H9 (cell line): Measurements from ENCODE around the gene TNFRSF1B. TPM values are rescaled to one million over a fixed set of nuclear protein-coding genes. Genes with fewer than 3 reads are reported as not detected.

Experiments
- DNase-seq: peaks from one replicate; pipeline ENCODE4 v3.0.0-alpha.2; 2017
- H2AFZ ChIP-seq: one replicate; pipeline ENCODE4 v1.6.1; 2013; ENCODE audit warnings: mild to moderate bottlenecking, low read length, control low read depth, moderate library complexity
- H2AK5ac ChIP-seq: 2 replicates; pipeline ENCODE4 v1.6.1; 2013; ENCODE audit warnings: low read length, control low read depth, mixed read lengths; ENCODE audit not compliant: insufficient read length
- H2BK120ac ChIP-seq: one replicate; pipeline ENCODE4 v1.6.1; 2013; ENCODE audit warnings: low read depth, mild to moderate bottlenecking, low read length, control low read depth, inconsistent platforms; ENCODE audit not compliant: poor library complexity, severe bottlenecking
- H2BK12ac ChIP-seq: 2 replicates; pipeline ENCODE4 v1.6.1; 2013; ENCODE audit warnings: low read length, control low read depth, mixed read lengths, low read depth; ENCODE audit not compliant: insufficient read length
- H2BK15ac ChIP-seq: 2 replicates; pipeline ENCODE4 v1.6.1; 2013; ENCODE audit warnings: low read depth, low read length, control low read depth
- H2BK20ac ChIP-seq: one replicate; pipeline ENCODE4 v1.6.1; 2013; ENCODE audit warnings: low read depth, mild to moderate bottlenecking, low read length, control low read depth, inconsistent platforms; ENCODE audit not compliant: poor library complexity, severe bottlenecking
- H2BK5ac ChIP-seq: 2 replicates; pipeline ENCODE4 v1.6.1; 2013; ENCODE audit warnings: low read length, control low read depth, mixed read lengths; ENCODE audit not compliant: insufficient read length
- H3K14ac ChIP-seq: 2 replicates; pipeline ENCODE4 v1.6.1; 2013; ENCODE audit warnings: low read length, control low read depth; ENCODE audit not compliant: insufficient read depth
- H3K18ac ChIP-seq: 2 replicates; pipeline ENCODE4 v1.6.1; 2013; ENCODE audit warnings: low read depth, mild to moderate bottlenecking, mixed read lengths, low read length, control low read depth; ENCODE audit not compliant: insufficient read length
- H3K23ac ChIP-seq: 2 replicates; pipeline ENCODE4 v1.6.1; 2013; ENCODE audit warnings: low read length, control low read depth, mixed read lengths, low read depth; ENCODE audit not compliant: insufficient read length
- H3K23me2 ChIP-seq: 2 replicates; pipeline ENCODE4 v1.6.1; 2013; ENCODE audit warnings: low read depth, mild to moderate bottlenecking, mixed read lengths, low read length, control low read depth; ENCODE audit not compliant: insufficient read length, poor library complexity, severe bottlenecking
- H3K27ac ChIP-seq: 2 replicates; pipeline ENCODE4 v1.5.1; 2013; ENCODE audit warnings: low read length, control low read depth, mixed read lengths, low read depth; ENCODE audit not compliant: insufficient read length
- H3K27me3 ChIP-seq: 2 replicates; pipeline ENCODE4 v1.6.1; 2013; ENCODE audit warnings: low read length, control low read depth, inconsistent platforms; ENCODE audit not compliant: insufficient read depth
- H3K4ac ChIP-seq: 2 replicates; pipeline ENCODE4 v1.6.1; 2013; ENCODE audit warnings: low read depth, mild to moderate bottlenecking, control low read depth, inconsistent platforms, low read length, moderate library complexity
- H3K4me1 ChIP-seq: 2 replicates; pipeline ENCODE4 v1.6.1; 2013; ENCODE audit warnings: low read length, control low read depth, inconsistent platforms; ENCODE audit not compliant: insufficient read depth
- H3K4me2 ChIP-seq: 2 replicates; pipeline ENCODE4 v1.6.1; 2013; ENCODE audit warnings: low read length, control low read depth, mixed read lengths; ENCODE audit not compliant: insufficient read length, insufficient read depth
- H3K56ac ChIP-seq: 2 replicates; pipeline ENCODE4 v1.6.1; 2013; ENCODE audit warnings: low read depth, mild to moderate bottlenecking, mixed read lengths, low read length, control low read depth; ENCODE audit not compliant: insufficient read length
- H3K79me1 ChIP-seq: 2 replicates; pipeline ENCODE4 v1.6.1; 2013; ENCODE audit warnings: low read depth, mild to moderate bottlenecking, moderate library complexity, low read length, control low read depth, inconsistent platforms; ENCODE audit not compliant: insufficient read depth, poor library complexity, severe bottlenecking
- H3K79me2 ChIP-seq: 2 replicates; pipeline ENCODE4 v1.6.1; 2013; ENCODE audit warnings: low read length, control low read depth, inconsistent platforms; ENCODE audit not compliant: insufficient read depth
- H3K9ac ChIP-seq: 2 replicates; pipeline ENCODE4 v1.6.1; 2013; ENCODE audit warnings: low read length, control low read depth, mixed read lengths; ENCODE audit not compliant: insufficient read length; ENCODE audit errors: extremely low read depth
- H3K9me3 ChIP-seq: one replicate; pipeline ENCODE4 v1.6.1; 2013; ENCODE audit warnings: low read depth, low read length, inconsistent platforms; ENCODE audit not compliant: control insufficient read depth
- H3T11ph ChIP-seq: one replicate; pipeline ENCODE4 v1.6.1; 2013; ENCODE audit warnings: mild to moderate bottlenecking, low read length, control low read depth, inconsistent platforms
- H4K20me1 ChIP-seq: one replicate; pipeline ENCODE4 v1.6.1; 2013; ENCODE audit not compliant: control insufficient read depth, insufficient read length, insufficient read depth
- H4K5ac ChIP-seq: 2 replicates; pipeline ENCODE4 v1.6.1; 2013; ENCODE audit warnings: low read depth, mild to moderate bottlenecking, mixed read lengths, low read length, control low read depth; ENCODE audit not compliant: insufficient read length
- H4K8ac ChIP-seq: replicated peaks from 2 replicates; pipeline ENCODE4 v1.6.1; 2013; ENCODE audit warnings: low read length, control low read depth, mixed read lengths, low read depth; ENCODE audit not compliant: insufficient read length
- H4K91ac ChIP-seq: 2 replicates; pipeline ENCODE4 v1.6.1; 2013; ENCODE audit warnings: low read depth, mild to moderate bottlenecking, moderate library complexity, mixed read lengths, low read length, control low read depth; ENCODE audit not compliant: insufficient read length
- H3K27ac Mint-ChIP-seq, 3 experiments: 2 replicates in 2 of 3; 3 replicates in 1 of 3; pipeline ENCODE4 v1.8.0; 2020 to 2021; ENCODE audit warnings: mixed read lengths in 3 of 3, mild to moderate bottlenecking in 1 of 3, moderate library complexity in 1 of 3
- H3K27me3 Mint-ChIP-seq: 2 replicates; pipeline ENCODE4 v1.8.0; 2021; ENCODE audit warnings: low read depth, mild to moderate bottlenecking, moderate library complexity, mixed read lengths
- H3K36me3 Mint-ChIP-seq, 3 experiments: 2 replicates in 2 of 3; 3 replicates in 1 of 3; pipeline ENCODE4 v1.8.0; 2020 to 2021; ENCODE audit warnings: low read depth in 3 of 3, mixed read lengths in 3 of 3; ENCODE audit not compliant: insufficient read depth in 1 of 3
- H3K4me1 Mint-ChIP-seq, 2 experiments: 2 replicates each; pipeline ENCODE4 v1.8.0; 2020; ENCODE audit warnings: mixed read lengths in 2 of 2
- H3K4me3 Mint-ChIP-seq, 2 experiments: 2 replicates in 1 of 2; 3 replicates in 1 of 2; pipeline ENCODE4 v1.8.0; 2020 to 2021; ENCODE audit warnings: mild to moderate bottlenecking in 2 of 2, mixed read lengths in 2 of 2, moderate library complexity in 1 of 2
- H3K9me3 Mint-ChIP-seq, 2 experiments: 2 replicates in 1 of 2; 3 replicates in 1 of 2; pipeline ENCODE4 v1.8.0; 2020; ENCODE audit warnings: mild to moderate bottlenecking in 2 of 2, mixed read lengths in 2 of 2, moderate library complexity in 1 of 2
- CTCF ChIP-seq: fragments of 200-600 bp; sonication (generic); conservative IDR thresholded peaks from 3 replicates; pipeline ENCODE4 v1.8.0; 2021; ENCODE audit warnings: antibody characterized with exemption, mild to moderate bottlenecking
- WGBS: extraction: QIAGEN DNeasy Blood & Tissue Kit; methylation state at CpG from one replicate; pipeline ENCODE4 v1.1.7; 2013; ENCODE audit warnings: missing lambda C conversion rate, low lambda C conversion rate, mixed read lengths; ENCODE audit not compliant: insufficient read length; ENCODE audit errors: extremely low coverage; 5-methylcytosine and 5-hydroxymethylcytosine counted together
- total RNA-seq: library from RNA; stranded (reverse); gene quantifications from 2 replicates; pipeline ENCODE4 v1.2.1, GENCODE V29; 2021

The TNFRSF1B gene
- total RNA-seq, 1 experiment from 2014 or later: 0.57 TPM

- Histone ChIP-seq H2BK12ac (no peak overlapping the region), H2AFZ (no peak overlapping the region), H3K56ac (no peak overlapping the region), H4K20me1 (no peaks in the 10 kb centered on the region), H3K27me3 (no peaks in the 10 kb centered on the region), H4K91ac (no peak overlapping the region), H3T11ph (no peak overlapping the region), H2AK5ac (no peak overlapping the region), H3K18ac (no peak overlapping the region), H3K4me2 (no peak overlapping the region), H2BK15ac (no peak overlapping the region), H3K27ac (no peak overlapping the region), H4K5ac (no peak overlapping the region), H3K23me2 (peaks cover 3% of the 10 kb centered on the region), H3K14ac (no peak overlapping the region; the same call in 1 of the 2 replicates), H2BK20ac (no peak overlapping the region), H3K79me1 (no peaks in the 10 kb centered on the region), H3K79me2 (no peaks in the 10 kb centered on the region), H3K23ac (no peak overlapping the region), H3K4ac (no peak overlapping the region), H3K4me1 (no peaks in the 10 kb centered on the region; the same call in 1 of the 2 replicates), H3K9ac (no peak overlapping the region), H2BK5ac (no peak overlapping the region), H2BK120ac (no peak overlapping the region), H4K8ac (no peak overlapping the region), H3K9me3 (no peaks in the 10 kb centered on the region)
- Mint-ChIP-seq H3K36me3 (no peaks in the 10 kb centered on the region), H3K9me3 (no peaks in the 10 kb centered on the region; a peak in 1 of 5 replicates), H3K27me3 (no peaks in the 10 kb centered on the region), H3K4me1 (peaks cover 20 to 32% of the 10 kb centered on the region in 2 experiments), H3K4me3 (no peak overlapping the region), H3K27ac (0 out of 7 replicates have a peak overlapping the region, but pooled peaks of 1 of the 3 experiments have one; percentile 81)
- WGBS: no CpG with 5 or more reads among the region's 6 CpGs
- DNase-seq: no peak
- no peak for TF ChIP-seq CTCF
Measured at GRCh38 chr1:12202190-12202497, 35.4 kb downstream of the TNFRSF1B start.
